Aorta (tissue), 5 donors: ENCODE measurements around the gene GREM1. TPM values are rescaled to one million over a fixed set of nuclear protein-coding genes. Genes with fewer than 3 reads are reported as not detected.

Experiments used
- ATAC-seq: fragments of 200-7000 bp; cut with Tn5 transposase; one replicate; pipeline ENCODE4 v1.9.1; 2022; ENCODE audit warnings: moderate library complexity; ENCODE audit not compliant: low FRiP score
- DNase-seq, 2 donors: peaks; one replicate each; pipeline ENCODE4 v3.0.0-alpha.2; 2020
- H3K27ac ChIP-seq, 2 donors: one replicate each; pipeline ENCODE4 v1.5.1; 2013; ENCODE audit warnings: low read length in 2 of 2, mild to moderate bottlenecking in 2 of 2, moderate library complexity in 2 of 2, control low read depth in 1 of 2, inconsistent platforms in 1 of 2, low read depth in 1 of 2
- H3K27me3 ChIP-seq, 2 donors: one replicate each; pipeline ENCODE4 v1.6.1; 2013; ENCODE audit warnings: control low read depth in 1 of 2, low read length in 1 of 2, mild to moderate bottlenecking in 1 of 2, moderate library complexity in 1 of 2; ENCODE audit not compliant: insufficient read depth in 2 of 2, control insufficient read depth in 1 of 2
- H3K36me3 ChIP-seq, 2 donors: one replicate each; pipeline ENCODE4 v1.6.1; 2013; ENCODE audit warnings: control low read depth in 1 of 2, low read length in 1 of 2, mild to moderate bottlenecking in 1 of 2; ENCODE audit not compliant: insufficient read depth in 2 of 2, control insufficient read depth in 1 of 2
- H3K4me1 ChIP-seq, 2 donors: one replicate each; pipeline ENCODE4 v1.6.1; 2013; ENCODE audit warnings: low read length in 2 of 2, control low read depth in 1 of 2, mild to moderate bottlenecking in 1 of 2, moderate library complexity in 1 of 2; ENCODE audit not compliant: insufficient read depth in 2 of 2, control insufficient read depth in 1 of 2
- H3K4me3 ChIP-seq, 2 donors: one replicate each; pipeline ENCODE4 v1.5.1; 2013; ENCODE audit warnings: low read length in 2 of 2, control low read depth in 1 of 2, mild to moderate bottlenecking in 1 of 2
- H3K9me3 ChIP-seq: one replicate; pipeline ENCODE4 v1.6.1; 2013; ENCODE audit warnings: mild to moderate bottlenecking, low read length; ENCODE audit not compliant: control insufficient read depth
- WGBS, 2 donors: extraction: QIAGEN DNeasy Blood & Tissue Kit; methylation state at CpG; one replicate each; pipeline ENCODE4 v1.1.7; 2013; 5-methylcytosine and 5-hydroxymethylcytosine counted together
- intact Hi-C, 2 donors: fragments of 100-400 bp; cut with DNase I; formaldehyde crosslinking; loops; one replicate each; pipeline versions ENCODE4 v1.14.2 to v1.15.0; 2022
- polyA plus RNA-seq, 2 donors: library from polyadenylated mRNA; stranded (reverse); fragments of 200-250 nt; gene quantifications; one replicate each; pipeline ENCODE4 v1.2.3, GENCODE V29; 2013
- total RNA-seq, 2 donors: library from RNA; stranded (reverse); fragmentation: NEBNext Ultra II Directional; extraction: Animal tissue kit (Norgen Biotek cat#: 25700); gene quantifications; one replicate each; pipeline ENCODE4 v1.2.1, GENCODE V29; 2021
- donor health status: healthy with polysubstance abuse.
- donor health status: Bipolar disorder and iron deficiency.
- donor health status: DM: no; HTN: no; CAD: no.
- donor health status: DM: no; HTN: no; CAD: no.
- donor health status: DM: yes; HTN: yes; CAD: no.

Gene GREM1
- total and polyA plus RNA-seq, 4 donors, result under 0.01 to 35.5 (median 15.1) TPM

- peak in 1 of 2 donors; percentile 78 for DNase-seq
- 2% methylated on average over 63 to 70 of the region's 70 CpGs for WGBS, 2 donors
- peak; percentile 53 for ATAC-seq
- Histone ChIP-seq H3K9me3 (no peaks in the 10 kb centered on the region), H3K36me3 (no peaks in the 10 kb centered on the region), H3K27me3 (peaks cover 0 to 2% of the 10 kb centered on the region in 2 donors), H3K27ac (no peak overlapping the region), H3K4me1 (no peaks in the 10 kb centered on the region), H3K4me3 (peak overlapping the region in 1 of 2 donors; percentile 24)
- intact Hi-C loops, result no loop called here
Observed at GRCh38 chr15:32718821-32719716, 1.3 kb downstream of the GREM1 start.

GRCh38 chr15:32721596-32721995, 3.8 kb downstream of the GREM1 start:
- intact Hi-C loops, result no loop called here
- H3K27me3 ChIP-seq, result peaks cover 0 to 2% of the 10 kb centered on the region in 2 donors
- no peaks in the 10 kb centered on the region for H3K36me3 ChIP-seq
- H3K9me3 ChIP-seq, result no peaks in the 10 kb centered on the region
- ATAC-seq, result no peak
- no peak overlapping the region for H3K27ac ChIP-seq
- 76 to 86% methylated on average over 6 of the region's 6 CpGs for WGBS, 2 donors
- H3K4me3 ChIP-seq, result no peak overlapping the region
- H3K4me1 ChIP-seq, result no peaks in the 10 kb centered on the region
- no peak for DNase-seq

- ATAC-seq, result no peak
- Histone ChIP-seq H3K27me3 (peaks cover 0 to 2% of the 10 kb centered on the region in 2 donors), H3K27ac (no peak overlapping the region), H3K36me3 (no peaks in the 10 kb centered on the region), H3K4me1 (no peaks in the 10 kb centered on the region), H3K9me3 (no peaks in the 10 kb centered on the region), H3K4me3 (no peak overlapping the region)
- DNase-seq, result no peak
- intact Hi-C loops, result no loop called here
Observed at GRCh38 chr15:32722136-32722535, 4.3 kb downstream of the GREM1 start.

GRCh38 chr15:32723171-32723948, 5.6 kb downstream of the GREM1 start:
- 87 to 89% methylated on average over 2 of the region's 2 CpGs for WGBS, 2 donors
- no peaks in the 10 kb centered on the region for H3K27me3 ChIP-seq
- intact Hi-C loops, result no loop called here
- no peak overlapping the region for H3K27ac ChIP-seq
- DNase-seq, result no peak
- no peaks in the 10 kb centered on the region for H3K4me1 ChIP-seq
- H3K9me3 ChIP-seq, result no peaks in the 10 kb centered on the region
- H3K36me3 ChIP-seq, result no peaks in the 10 kb centered on the region
- H3K4me3 ChIP-seq, result no peak overlapping the region
- ATAC-seq, result no peak

- no peak overlapping the region for H3K4me3 ChIP-seq
- no peak for DNase-seq
- H3K36me3 ChIP-seq, result no peaks in the 10 kb centered on the region
- no peaks in the 10 kb centered on the region for H3K27me3 ChIP-seq
- intact Hi-C loops, result no loop called here
- ATAC-seq, result no peak
- no peaks in the 10 kb centered on the region for H3K9me3 ChIP-seq
- no peaks in the 10 kb centered on the region for H3K4me1 ChIP-seq
- H3K27ac ChIP-seq, result no peak overlapping the region
- WGBS, 2 donors, result 76 to 83% methylated on average over 10 of the region's 10 CpGs
Observed at GRCh38 chr15:32729700-32730395, 12.0 kb downstream of the GREM1 start.

- intact Hi-C loops, result no loop called here
- Histone ChIP-seq H3K4me3 (no peak overlapping the region), H3K27ac (no peak overlapping the region), H3K9me3 (no peaks in the 10 kb centered on the region), H3K27me3 (no peaks in the 10 kb centered on the region), H3K4me1 (no peaks in the 10 kb centered on the region), H3K36me3 (no peaks in the 10 kb centered on the region)
- peak in 1 of 2 donors; percentile 70 for DNase-seq
- no peak for ATAC-seq
- WGBS, 2 donors, result 45 to 47% methylated on average over 23 to 27 of the region's 27 CpGs
Observed at GRCh38 chr15:32730677-32731654, 13.2 kb downstream of the GREM1 start.

- no peaks in the 10 kb centered on the region for H3K27me3 ChIP-seq
- WGBS, 2 donors, result 65 to 70% methylated on average over 6 of the region's 6 CpGs
- H3K4me3 ChIP-seq, result no peak overlapping the region
- peaks cover 1% of the 10 kb centered on the region for H3K9me3 ChIP-seq
- ATAC-seq (no peak), DNase-seq (no peak)
- H3K27ac ChIP-seq, result no peak overlapping the region
- H3K4me1 ChIP-seq, result peaks cover 0 to 2% of the 10 kb centered on the region in 2 donors
- no peaks in the 10 kb centered on the region for H3K36me3 ChIP-seq
- intact Hi-C loops, result no loop called here
Observed at GRCh38 chr15:32732574-32733157, 14.9 kb downstream of the GREM1 start.
